Common myeloid progenitor, CD34-positive (primary cell): Measurements from ENCODE around the gene STMP1.

Source experiments
- CTCF ChIA-PET: fragments of 350-600 bp; sonication (Branson Sonifier 250); formaldehyde crosslinking; loops from one replicate; lab custom pipeline; 2021; ENCODE audit warnings: antibody characterized with exemption; lab: Charles Lee
- POLR2A ChIA-PET: fragments of 350-600 bp; sonication (Branson Sonifier 250); formaldehyde crosslinking; loops from one replicate; lab custom pipeline; 2021; ENCODE audit warnings: antibody characterized with exemption; lab: Charles Lee
- DNase-seq, 3 donors: peaks; one replicate each; pipeline versions ENCODE4 v3.0.0 to v3.0.0-alpha.2; 2013
- H3K27ac ChIP-seq, 2 experiments: 1 replicate in 1 of 2; 2 replicates in 1 of 2; pipeline ENCODE4 v1.7.0; 2013; ENCODE audit warnings: inconsistent platforms in 2 of 2, low read length in 2 of 2, mild to moderate bottlenecking in 2 of 2, low read depth in 1 of 2, moderate library complexity in 1 of 2; ENCODE audit not compliant: severe bottlenecking in 2 of 2, insufficient read depth in 1 of 2, poor library complexity in 1 of 2
- H3K27me3 ChIP-seq, 5 experiments: replicated peaks in 2 of 5; 1 replicate in 3 of 5; 2 replicates in 2 of 5; pipeline versions ENCODE4 v1.6.1 to v1.7.0; 2013; ENCODE audit warnings: low read length in 4 of 5, mild to moderate bottlenecking in 2 of 5, moderate library complexity in 2 of 5, inconsistent platforms in 1 of 5; ENCODE audit not compliant: insufficient read depth in 5 of 5, control insufficient read depth in 4 of 5
- H3K36me3 ChIP-seq, 4 experiments: 1 replicate in 2 of 4; 2 replicates in 2 of 4; pipeline versions ENCODE4 v1.6.1 to v1.7.0; 2013; ENCODE audit warnings: low read length in 3 of 4, control low read depth in 1 of 4, mild to moderate bottlenecking in 1 of 4; ENCODE audit not compliant: control insufficient read depth in 4 of 4, insufficient read depth in 4 of 4
- H3K4me1 ChIP-seq, 4 experiments: 1 replicate in 3 of 4; 2 replicates in 1 of 4; pipeline versions ENCODE4 v1.6.1 to v1.7.1; 2013; ENCODE audit warnings: low read length in 3 of 4, mild to moderate bottlenecking in 3 of 4, control low read depth in 1 of 4, inconsistent platforms in 1 of 4, moderate library complexity in 1 of 4; ENCODE audit not compliant: control insufficient read depth in 4 of 4, insufficient read depth in 4 of 4; ENCODE audit errors: control extremely low read depth in 1 of 4
- H3K4me3 ChIP-seq, 7 experiments: 1 replicate in 4 of 7; 2 replicates in 3 of 7; pipeline versions ENCODE4 v1.5.1 to v1.7.0; 2013; ENCODE audit warnings: mild to moderate bottlenecking in 7 of 7, low read length in 6 of 7, moderate library complexity in 6 of 7, inconsistent platforms in 2 of 7, low read depth in 2 of 7, control low read depth in 1 of 7; ENCODE audit not compliant: insufficient read depth in 4 of 7, control insufficient read depth in 1 of 7; ENCODE audit errors: extremely low read depth in 1 of 7
- H3K9me3 ChIP-seq, 5 experiments: 1 replicate in 4 of 5; 2 replicates in 1 of 5; pipeline versions ENCODE4 v1.6.1 to v1.7.1; 2013; ENCODE audit warnings: low read length in 4 of 5, mild to moderate bottlenecking in 2 of 5, inconsistent platforms in 1 of 5, low read depth in 1 of 5, moderate library complexity in 1 of 5; ENCODE audit not compliant: control insufficient read depth in 4 of 5, insufficient read depth in 2 of 5; ENCODE audit errors: control extremely low read depth in 1 of 5
- WGBS: methylation state at CpG from one replicate; pipeline ENCODE4 v1.1.5; 2013; ENCODE audit not compliant: insufficient coverage; 5-methylcytosine and 5-hydroxymethylcytosine counted together

The STMP1 gene

GRCh38 chr7:135706858-135707569 is 44.7 kb downstream of the STMP1 start:
- Histone ChIP-seq H3K9me3 (no peaks in the 10 kb centered on the region), H3K27ac (no peak overlapping the region)

GRCh38 chr7:135707570-135707966 is 45.3 kb downstream of the STMP1 start:
- Histone ChIP-seq H3K27ac (no peak overlapping the region), H3K4me3 (no peak overlapping the region), H3K27me3 (no peaks in the 10 kb centered on the region), H3K9me3 (no peaks in the 10 kb centered on the region), H3K4me1 (no peaks in the 10 kb centered on the region), H3K36me3 (no peaks in the 10 kb centered on the region)
- WGBS: 80% methylated on average over 5 of the region's 5 CpGs
- CTCF ChIA-PET: no interaction called here
- POLR2A ChIA-PET: no interaction called here
- DNase-seq: no peak

More at GRCh38 chr7:135706858-135707569, 44.7 kb downstream of the STMP1 start:
- Histone ChIP-seq H3K36me3 (no peaks in the 10 kb centered on the region), H3K4me1 (no peaks in the 10 kb centered on the region), H3K27me3 (no peaks in the 10 kb centered on the region), H3K4me3 (no peak overlapping the region)
- no peak for DNase-seq
- WGBS: 96% methylated on average over 4 of the region's 7 CpGs
- ChIA-PET POLR2A (no interaction called here), CTCF (interaction anchor here (0.9 to 1.8 kb wide), 3 partner anchors 10 to 260 kb away, joined by 3 to 7 read pairs (median 4); no protein-coding TSS in a partner anchor)

GRCh38 chr7:135708041-135708440 is 45.7 kb downstream of the STMP1 start:
- no peaks in the 10 kb centered on the region for H3K27me3 ChIP-seq
- H3K36me3 ChIP-seq: no peaks in the 10 kb centered on the region
- 94% methylated on average over 11 of the region's 14 CpGs for WGBS
- ChIA-PET POLR2A (no interaction called here), CTCF (no interaction called here)
- no peak overlapping the region for H3K4me3 ChIP-seq
- DNase-seq: no peak
- no peaks in the 10 kb centered on the region for H3K4me1 ChIP-seq
- H3K9me3 ChIP-seq: no peaks in the 10 kb centered on the region
- no peak overlapping the region for H3K27ac ChIP-seq

- Histone ChIP-seq H3K36me3 (no peaks in the 10 kb centered on the region), H3K4me1 (no peaks in the 10 kb centered on the region), H3K4me3 (no peak overlapping the region), H3K27me3 (no peaks in the 10 kb centered on the region), H3K27ac (no peak overlapping the region), H3K9me3 (no peaks in the 10 kb centered on the region)
- DNase-seq: no peak
- no CpG with 5 or more reads among the region's 3 CpGs for WGBS
- POLR2A ChIA-PET: no interaction called here
- CTCF ChIA-PET: no interaction called here
These were observed 47.2 kb downstream of the STMP1 start for GRCh38 chr7:135709508-135709907.

GRCh38 chr7:135710417-135711138 is 48.3 kb downstream of the STMP1 start:
- WGBS: 41% methylated on average over 3 of the region's 11 CpGs
- POLR2A ChIA-PET: no interaction called here
- Histone ChIP-seq H3K27ac (no peak overlapping the region), H3K4me3 (no peak overlapping the region), H3K4me1 (no peaks in the 10 kb centered on the region), H3K36me3 (no peaks in the 10 kb centered on the region), H3K9me3 (no peaks in the 10 kb centered on the region), H3K27me3 (no peaks in the 10 kb centered on the region)
- peak in 2 of 3 donors; percentile 6 for DNase-seq
- CTCF ChIA-PET: interaction anchor here (0.8 to 1.6 kb wide), 3 partner anchors 9 to 29 kb away, joined by 3 to 4 read pairs (median 3); no protein-coding TSS in a partner anchor

GRCh38 chr7:135711139-135711469 is 48.8 kb downstream of the STMP1 start:
- H3K27ac ChIP-seq: no peak overlapping the region
- no peak for DNase-seq
- H3K27me3 ChIP-seq: no peaks in the 10 kb centered on the region
- no peaks in the 10 kb centered on the region for H3K4me1 ChIP-seq
- H3K9me3 ChIP-seq: no peaks in the 10 kb centered on the region
- no peaks in the 10 kb centered on the region for H3K36me3 ChIP-seq
- ChIA-PET CTCF (interaction anchor here (0.6 to 1.6 kb wide), 4 partner anchors 8 to 29 kb away, joined by 3 to 4 read pairs (median 3); no protein-coding TSS in a partner anchor), POLR2A (no interaction called here)
- H3K4me3 ChIP-seq: no peak overlapping the region
- 68% methylated on average over 8 of the region's 8 CpGs for WGBS

- POLR2A ChIA-PET: no interaction called here
- WGBS: 79% methylated on average over 2 of the region's 4 CpGs
- CTCF ChIA-PET: interaction anchor here (0.9 to 1.6 kb wide), 2 partner anchors 30 to 50 kb away, joined by 3 to 4 read pairs; partner anchors contain the start of gene STMP1
- Histone ChIP-seq H3K27me3 (no peaks in the 10 kb centered on the region), H3K36me3 (no peaks in the 10 kb centered on the region), H3K4me1 (no peaks in the 10 kb centered on the region), H3K27ac (no peak overlapping the region), H3K4me3 (no peak overlapping the region), H3K9me3 (no peaks in the 10 kb centered on the region)
- DNase-seq: no peak
These were observed 50.0 kb downstream of the STMP1 start for GRCh38 chr7:135712182-135712782.
